Gastrocnemius medialis (tissue), 4 donors: Measurements from ENCODE around the gene GLRA1. TPM values are rescaled to one million over a fixed set of nuclear protein-coding genes. Genes with fewer than 3 reads are reported as not detected.

ENCODE experiments used
- ATAC-seq, 2 donors: fragments of 150-250 bp; one replicate each; pipeline ENCODE4 v1.9.1; 2016
- DNase-seq, 2 donors: peaks; one replicate each; pipeline ENCODE4 v3.0.0-alpha.2; 2019
- H3K27ac ChIP-seq, 4 donors: fragments of 200-600 bp; sonication (generic); 1 replicate in 1 of 4; 2 replicates in 3 of 4; pipeline ENCODE4 v1.5.1; 2016 to 2018; ENCODE audit warnings: mild to moderate bottlenecking in 2 of 4, moderate library complexity in 1 of 4
- H3K27me3 ChIP-seq, 3 donors: fragments of 200-600 bp; sonication (generic) in 2 of 3; 1 replicate in 1 of 3; 2 replicates in 2 of 3; pipeline versions ENCODE4 v1.5.1 to v1.6.0; 2016 to 2019; ENCODE audit warnings: mild to moderate bottlenecking in 1 of 3, moderate library complexity in 1 of 3
- H3K36me3 ChIP-seq, 2 donors: fragments of 200-600 bp; sonication (generic) in 1 of 2; one replicate each; pipeline ENCODE4 v1.5.1; 2017 to 2018
- H3K4me1 ChIP-seq, 2 donors: fragments of 200-600 bp; sonication (generic) in 1 of 2; one replicate each; pipeline ENCODE4 v1.5.1; 2016 to 2017; ENCODE audit warnings: mild to moderate bottlenecking in 2 of 2
- H3K4me3 ChIP-seq, 4 donors: fragments of 200-600 bp; sonication (generic) in 3 of 4; 1 replicate in 1 of 4; 2 replicates in 3 of 4; pipeline ENCODE4 v1.5.1; 2016 to 2019; ENCODE audit warnings: mild to moderate bottlenecking in 2 of 4
- H3K9me3 ChIP-seq, 3 donors: fragments of 200-600 bp; sonication (generic) in 2 of 3; 1 replicate in 1 of 3; 2 replicates in 2 of 3; pipeline ENCODE4 v1.5.1; 2016 to 2019
- POLR2A ChIP-seq, 2 donors: fragments of 450-650 bp; IDR thresholded peaks; one replicate each; pipeline ENCODE4 v1.6.1; 2017; ENCODE audit warnings: antibody characterized with exemption in 2 of 2, mild to moderate bottlenecking in 2 of 2, moderate library complexity in 2 of 2
- in situ Hi-C, 4 donors: fragments of 200-750 bp; cut with MboI; loops; one replicate each; pipeline versions ENCODE4 v1.15.0 to v1.8.0; 2017; ENCODE audit warnings: low sequenced_read_pairs in 4 of 4
- intact Hi-C: fragments of 100-400 bp; cut with DNase I; formaldehyde crosslinking; loops from one replicate; pipeline ENCODE4 v1.15.1; 2023; ENCODE audit warnings: low total_unique reads
- total RNA-seq, 4 donors: library from RNA; depleted of rRNA; stranded (reverse); fragments of >200 nt; gene quantifications; one replicate each; pipeline versions ENCODE4 v1.1.0 to v1.2.3, GENCODE V29; 2016
- TF ChIP-seq, protein P1 (sequence below), 5 experiments: fragments of 450-650 bp in 3 of 5; fragments of 200-600 bp in 2 of 5; sonication (generic) in 2 of 5; IDR thresholded peaks in 4 of 5; conservative IDR thresholded peaks in 1 of 5; 1 replicate in 4 of 5; 2 replicates in 1 of 5; pipeline ENCODE4 v1.5.1; 2016 to 2019; ENCODE audit warnings: antibody characterized with exemption in 5 of 5, mild to moderate bottlenecking in 3 of 5, moderate library complexity in 3 of 5

GLRA1 gene
- total RNA-seq, 4 donors from 2014 or later, result not detected

DNA sequence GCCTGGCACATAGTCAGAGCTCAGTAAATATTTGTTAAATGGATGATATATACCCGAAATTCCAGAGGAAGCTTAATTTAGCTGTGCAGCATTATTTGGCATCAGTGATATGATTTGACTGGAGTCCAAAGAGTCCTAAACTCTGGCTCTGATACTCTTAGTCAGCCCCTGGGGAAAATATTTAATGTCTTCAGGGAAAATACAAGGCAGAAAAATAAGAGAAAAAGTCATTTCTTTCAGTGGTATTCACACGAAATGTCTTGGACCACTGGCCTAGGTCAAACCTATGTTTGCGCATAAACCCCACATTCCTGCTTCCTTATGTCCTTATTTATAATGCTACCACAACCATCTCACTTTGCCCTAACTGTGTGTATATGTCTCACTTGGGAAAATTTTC is 23.8 kb downstream of the GLRA1 start:
- TF ChIP-seq, protein P1, sequence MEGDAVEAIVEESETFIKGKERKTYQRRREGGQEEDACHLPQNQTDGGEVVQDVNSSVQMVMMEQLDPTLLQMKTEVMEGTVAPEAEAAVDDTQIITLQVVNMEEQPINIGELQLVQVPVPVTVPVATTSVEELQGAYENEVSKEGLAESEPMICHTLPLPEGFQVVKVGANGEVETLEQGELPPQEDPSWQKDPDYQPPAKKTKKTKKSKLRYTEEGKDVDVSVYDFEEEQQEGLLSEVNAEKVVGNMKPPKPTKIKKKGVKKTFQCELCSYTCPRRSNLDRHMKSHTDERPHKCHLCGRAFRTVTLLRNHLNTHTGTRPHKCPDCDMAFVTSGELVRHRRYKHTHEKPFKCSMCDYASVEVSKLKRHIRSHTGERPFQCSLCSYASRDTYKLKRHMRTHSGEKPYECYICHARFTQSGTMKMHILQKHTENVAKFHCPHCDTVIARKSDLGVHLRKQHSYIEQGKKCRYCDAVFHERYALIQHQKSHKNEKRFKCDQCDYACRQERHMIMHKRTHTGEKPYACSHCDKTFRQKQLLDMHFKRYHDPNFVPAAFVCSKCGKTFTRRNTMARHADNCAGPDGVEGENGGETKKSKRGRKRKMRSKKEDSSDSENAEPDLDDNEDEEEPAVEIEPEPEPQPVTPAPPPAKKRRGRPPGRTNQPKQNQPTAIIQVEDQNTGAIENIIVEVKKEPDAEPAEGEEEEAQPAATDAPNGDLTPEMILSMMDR (IDR thresholded peaks at IDR 0.05 in 4 of 5, conservative IDR thresholded peaks at IDR 0.05 in 1 of 5), result no peak
- no peak for TF ChIP-seq POLR2A (IDR thresholded peaks at IDR 0.05)
- H3K9me3 ChIP-seq, result no peaks in the 10 kb centered on the region
- H3K36me3 ChIP-seq, result no peaks in the 10 kb centered on the region
- no peaks in the 10 kb centered on the region for H3K27me3 ChIP-seq
- in situ Hi-C loops, result no loop called here
- ATAC-seq (no peak), DNase-seq (no peak)
- no peaks in the 10 kb centered on the region for H3K4me1 ChIP-seq
- no peak overlapping the region for H3K27ac ChIP-seq
- intact Hi-C loops, result no loop called here
- H3K4me3 ChIP-seq, result no peak overlapping the region

DNA sequence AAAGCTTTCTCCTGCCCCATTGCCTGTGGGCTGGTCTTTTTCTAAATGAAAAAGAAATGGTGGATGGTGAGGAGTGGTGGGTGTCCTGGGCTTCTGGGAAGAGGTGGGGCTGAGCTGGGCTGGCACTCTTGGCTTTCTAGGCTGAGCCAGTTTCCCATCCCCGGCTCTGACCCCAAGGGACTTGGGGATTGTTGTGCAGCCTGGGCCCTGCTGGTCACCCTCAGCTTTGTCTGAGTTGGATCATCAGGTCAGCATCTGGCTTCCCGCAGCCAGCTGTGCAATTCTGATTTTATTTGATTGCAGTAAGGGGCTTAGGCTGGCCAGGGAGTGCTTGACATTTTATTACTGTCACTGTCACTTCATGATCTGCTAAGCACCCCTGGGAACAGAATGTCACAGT is 25.3 kb downstream of the GLRA1 start:
- Histone ChIP-seq H3K4me3 (no peak overlapping the region), H3K27ac (no peak overlapping the region), H3K9me3 (no peaks in the 10 kb centered on the region), H3K36me3 (no peaks in the 10 kb centered on the region), H3K4me1 (no peaks in the 10 kb centered on the region), H3K27me3 (no peaks in the 10 kb centered on the region)
- no peak for ATAC-seq
- intact Hi-C loops (no loop called here), in situ Hi-C loops (no loop called here)
- TF ChIP-seq, protein P1 (IDR thresholded peaks at IDR 0.05 in 4 of 5, conservative IDR thresholded peaks at IDR 0.05 in 1 of 5), result no peak
- no peak for TF ChIP-seq POLR2A (IDR thresholded peaks at IDR 0.05)
- DNase-seq, result no peak

DNA sequence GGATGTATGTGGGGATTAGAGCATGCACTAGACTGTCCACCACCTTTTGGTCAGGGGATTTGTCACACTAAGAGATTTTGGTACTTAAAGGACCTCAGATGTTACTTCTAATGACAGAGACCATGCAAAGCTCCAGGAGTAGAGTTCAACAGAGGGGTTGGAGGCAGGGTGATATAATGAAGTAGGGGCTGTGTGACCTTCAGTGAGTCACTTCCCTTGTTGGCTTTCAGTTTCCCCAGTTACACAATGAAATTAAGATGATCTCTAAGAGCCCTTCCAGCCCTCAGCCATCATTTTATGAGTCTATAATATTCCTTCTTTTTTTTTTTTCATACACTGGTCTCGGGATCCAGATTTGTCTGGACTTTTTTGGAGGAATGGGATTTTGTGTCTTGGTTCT is 26.8 kb downstream of the GLRA1 start:
- in situ Hi-C loops, result no loop called here
- Histone ChIP-seq H3K4me3 (no peak overlapping the region), H3K27me3 (no peaks in the 10 kb centered on the region), H3K36me3 (no peaks in the 10 kb centered on the region), H3K27ac (no peak overlapping the region), H3K9me3 (no peaks in the 10 kb centered on the region), H3K4me1 (no peaks in the 10 kb centered on the region)
- ATAC-seq (no peak), DNase-seq (no peak)
- no peak for TF ChIP-seq POLR2A (IDR thresholded peaks at IDR 0.05)
- TF ChIP-seq, protein P1 (IDR thresholded peaks at IDR 0.05 in 4 of 5, conservative IDR thresholded peaks at IDR 0.05 in 1 of 5), result no peak
- intact Hi-C loops, result no loop called here

DNA sequence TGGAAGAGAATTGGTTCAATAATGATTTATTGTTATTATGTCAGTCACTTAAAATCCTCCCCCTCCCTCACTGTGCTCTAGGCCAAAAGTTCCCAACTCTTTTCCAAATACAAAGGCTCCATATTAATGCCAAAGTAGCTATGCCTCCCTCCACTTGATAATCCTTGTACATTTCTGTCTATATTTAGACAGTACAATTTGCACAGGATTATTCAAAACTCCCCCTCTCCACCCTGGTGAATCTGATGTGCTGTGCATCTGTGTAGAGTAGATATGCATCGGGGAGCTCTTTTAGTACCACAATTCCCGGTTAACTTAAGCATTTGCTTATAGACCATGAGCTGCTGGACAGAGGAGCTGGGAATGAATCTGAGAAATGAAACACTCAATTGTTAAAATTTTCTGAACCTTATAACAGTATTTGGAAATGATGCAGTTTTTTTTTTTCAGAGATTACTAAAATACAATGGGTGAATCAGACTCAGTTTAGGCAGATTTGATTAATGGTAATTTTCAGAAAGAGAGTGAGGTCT is 27.6 kb downstream of the GLRA1 start:
- intact Hi-C loops, result no loop called here
- no peak for ATAC-seq

More for the DNA sequence above, 27.6 kb downstream of the GLRA1 start:
- Histone ChIP-seq H3K9me3 (no peaks in the 10 kb centered on the region), H3K36me3 (no peaks in the 10 kb centered on the region), H3K27ac (no peak overlapping the region), H3K4me1 (no peaks in the 10 kb centered on the region), H3K4me3 (no peak overlapping the region), H3K27me3 (no peaks in the 10 kb centered on the region)
- no peak for DNase-seq
- no peak for TF ChIP-seq POLR2A (IDR thresholded peaks at IDR 0.05)
- TF ChIP-seq, protein P1 (IDR thresholded peaks at IDR 0.05 in 4 of 5, conservative IDR thresholded peaks at IDR 0.05 in 1 of 5), result no peak
- in situ Hi-C loops, result no loop called here
